Retinal pigment epithelial cell (primary cell): Measurements from ENCODE around the gene CCDC12.

Experiments
- DNase-seq: peaks from one replicate; pipeline ENCODE4 v3.0.0-alpha.2; 2010; ENCODE audit warnings: low read depth
- H3K4me3 ChIP-seq: 2 replicates; pipeline ENCODE4 v1.5.1; 2011; ENCODE audit warnings: mild to moderate bottlenecking, low read length, control low read depth, moderate library complexity
- CTCF ChIP-seq: conservative IDR thresholded peaks from 2 replicates; pipeline ENCODE4 v1.5.1; 2011; ENCODE audit warnings: low read depth, low read length, control low read depth, inconsistent platforms

Gene CCDC12

GRCh38 chr3:46946856-46947545 lies 29.5 kb downstream of the CCDC12 start:
- no peak for DNase-seq
- TF ChIP-seq CTCF = no peak
- H3K4me3 ChIP-seq = no peak overlapping the region

DNA sequence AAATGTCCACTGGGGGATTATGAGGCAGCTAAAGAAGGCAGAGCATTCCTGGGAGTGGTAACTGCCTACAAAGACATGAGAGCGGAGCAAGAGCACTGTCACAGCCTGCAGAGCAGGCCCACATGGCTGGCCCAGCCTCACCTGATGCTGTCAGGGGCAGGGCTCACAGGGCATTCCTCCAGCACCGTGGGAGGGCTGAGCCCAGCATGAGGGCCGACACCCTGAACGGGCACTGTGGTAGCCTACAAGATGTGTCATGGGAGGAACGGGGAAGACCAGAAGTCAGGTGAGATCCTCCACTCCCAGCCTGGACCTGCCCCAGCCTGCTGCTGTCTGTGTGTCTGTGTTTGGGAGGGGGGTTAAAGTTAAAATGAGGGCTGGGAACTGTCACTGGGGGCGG lies 30.1 kb downstream of the CCDC12 start:
- no peak overlapping the region for H3K4me3 ChIP-seq
- TF ChIP-seq CTCF = no peak
- no peak for DNase-seq

DNA sequence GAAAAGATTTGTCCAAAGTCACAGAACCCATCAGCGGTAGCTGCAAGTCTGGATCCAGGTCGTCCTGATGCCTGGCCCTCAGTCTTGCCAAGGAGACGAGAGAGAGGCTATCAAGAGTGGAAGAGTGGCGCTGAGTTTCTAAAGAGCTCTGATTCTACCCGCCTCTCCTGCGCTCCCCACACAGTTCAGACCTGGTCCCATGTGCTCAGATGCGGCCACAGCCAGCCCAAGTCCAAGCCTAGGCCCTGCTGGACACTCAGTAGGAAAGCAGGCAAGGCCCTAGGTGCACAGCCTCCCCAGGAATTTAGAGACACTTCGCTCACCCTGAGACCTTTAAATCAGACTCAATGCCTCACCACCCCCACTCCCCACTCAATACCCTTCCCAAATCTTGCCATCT lies 32.4 kb downstream of the CCDC12 start:
- TF ChIP-seq CTCF = no peak
- H3K4me3 ChIP-seq = no peak overlapping the region
- DNase-seq = no peak

DNA sequence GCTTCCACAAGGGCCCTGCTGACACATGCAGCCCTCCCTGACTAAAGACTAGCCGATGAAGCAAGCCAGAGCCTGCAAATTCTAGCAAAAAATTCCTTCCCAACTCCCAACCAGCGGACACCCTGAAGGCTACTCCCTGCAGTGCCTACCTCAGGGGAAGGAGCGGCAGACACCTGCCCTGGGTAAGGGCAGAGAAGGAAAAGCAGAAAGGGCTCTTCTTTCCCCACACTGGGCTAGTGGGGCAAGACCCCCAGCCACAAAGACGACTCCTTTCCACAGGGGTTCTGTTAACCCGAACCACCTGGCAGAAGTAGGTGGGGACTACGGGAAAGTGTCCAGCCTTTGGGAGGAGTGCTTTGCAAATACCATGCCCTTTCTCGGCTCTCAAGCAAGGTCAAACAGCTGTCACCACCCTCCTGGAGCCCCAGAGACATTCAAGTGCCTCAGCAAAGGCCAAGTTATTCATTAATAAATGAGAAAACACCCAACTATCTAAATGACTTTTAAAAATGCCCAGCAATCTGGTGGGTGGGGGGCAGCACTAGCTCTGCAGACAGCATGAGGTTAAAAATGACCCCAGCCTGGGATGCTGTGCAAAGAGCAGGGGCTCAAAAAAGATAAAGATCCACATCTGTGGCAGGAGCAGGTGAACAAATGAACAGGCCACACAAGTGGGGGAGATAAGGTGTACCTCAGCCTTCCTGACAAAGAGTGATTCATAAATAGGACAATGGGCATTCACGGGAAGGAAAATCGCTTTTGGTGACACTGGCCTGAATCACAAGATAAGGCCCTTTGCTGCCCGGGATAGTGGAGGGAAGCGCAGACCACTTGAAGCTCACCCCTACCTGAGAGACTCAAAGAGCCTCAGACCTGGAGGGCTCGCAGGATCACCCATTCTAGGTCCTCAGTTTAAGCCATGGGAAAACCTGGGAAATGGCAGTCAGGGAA lies 33.0 kb downstream of the CCDC12 start:
- no peak for DNase-seq
- no peak overlapping the region for H3K4me3 ChIP-seq
- no peak for TF ChIP-seq CTCF

- no peak for TF ChIP-seq CTCF
- H3K4me3 ChIP-seq = no peak overlapping the region
- DNase-seq = no peak
Observed at GRCh38 chr3:46942481-46943236, 33.9 kb downstream of the CCDC12 start.

DNA sequence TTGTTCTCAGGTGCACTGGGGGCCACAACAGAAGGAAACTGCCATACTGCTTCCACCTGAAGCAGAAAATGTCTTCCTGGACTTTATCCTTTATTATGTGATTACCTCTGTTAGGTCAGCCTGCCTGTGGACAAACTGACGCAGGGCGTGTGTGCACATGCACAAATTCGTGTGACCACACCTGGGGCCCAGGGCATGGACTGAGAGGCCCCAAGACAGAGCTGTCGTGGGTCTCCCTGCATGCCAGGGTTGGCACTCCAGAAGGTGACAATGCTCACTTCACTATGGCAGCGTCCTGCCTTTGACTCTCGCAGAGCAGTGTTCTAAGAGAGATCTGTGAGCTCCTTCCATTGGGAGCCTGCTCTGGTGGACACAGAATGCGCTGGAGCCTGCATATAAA lies 34.5 kb downstream of the CCDC12 start:
- no peak for TF ChIP-seq CTCF
- no peak for DNase-seq
- H3K4me3 ChIP-seq = no peak overlapping the region
